ENCODE results near the gene TNIP1.

- TF ChIP-seq, protein P1, sequence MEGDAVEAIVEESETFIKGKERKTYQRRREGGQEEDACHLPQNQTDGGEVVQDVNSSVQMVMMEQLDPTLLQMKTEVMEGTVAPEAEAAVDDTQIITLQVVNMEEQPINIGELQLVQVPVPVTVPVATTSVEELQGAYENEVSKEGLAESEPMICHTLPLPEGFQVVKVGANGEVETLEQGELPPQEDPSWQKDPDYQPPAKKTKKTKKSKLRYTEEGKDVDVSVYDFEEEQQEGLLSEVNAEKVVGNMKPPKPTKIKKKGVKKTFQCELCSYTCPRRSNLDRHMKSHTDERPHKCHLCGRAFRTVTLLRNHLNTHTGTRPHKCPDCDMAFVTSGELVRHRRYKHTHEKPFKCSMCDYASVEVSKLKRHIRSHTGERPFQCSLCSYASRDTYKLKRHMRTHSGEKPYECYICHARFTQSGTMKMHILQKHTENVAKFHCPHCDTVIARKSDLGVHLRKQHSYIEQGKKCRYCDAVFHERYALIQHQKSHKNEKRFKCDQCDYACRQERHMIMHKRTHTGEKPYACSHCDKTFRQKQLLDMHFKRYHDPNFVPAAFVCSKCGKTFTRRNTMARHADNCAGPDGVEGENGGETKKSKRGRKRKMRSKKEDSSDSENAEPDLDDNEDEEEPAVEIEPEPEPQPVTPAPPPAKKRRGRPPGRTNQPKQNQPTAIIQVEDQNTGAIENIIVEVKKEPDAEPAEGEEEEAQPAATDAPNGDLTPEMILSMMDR (IDR thresholded peaks at IDR 0.05) = no peak
- TF ChIP-seq POLR2A (IDR thresholded peaks at IDR 0.05) (no peak), EP300 (IDR thresholded peaks at IDR 0.05) (no peak), POLR2AphosphoS5 (IDR thresholded peaks at IDR 0.05) (no peak)
Measured at GRCh38 chr5:151062405-151063141, 18.3 kb downstream of the TNIP1 start.
